Activated naive CD4-positive, alpha-beta T cell treated with anti-CD3 and anti-CD28 coated beads for 36 hours (primary cell): ENCODE measurements around the gene LIPF. TPM values are rescaled to one million over a fixed set of nuclear protein-coding genes. Genes with fewer than 3 reads are reported as not detected.

Source experiments
- CTCF ChIA-PET: fragments of 350-600 bp; sonication (Branson Sonifier 250); formaldehyde crosslinking; loops from one replicate; lab custom pipeline; 2021; ENCODE audit warnings: antibody characterized with exemption; lab: Charles Lee
- DNase-seq: peaks from one replicate; pipeline ENCODE4 v3.0.0-alpha.2; 2020
- H3K27ac Mint-ChIP-seq: one replicate; pipeline ENCODE4 v1.8.0; 2021; ENCODE audit warnings: mild to moderate bottlenecking, mixed read lengths
- H3K27me3 Mint-ChIP-seq: one replicate; pipeline ENCODE4 v1.8.0; 2021; ENCODE audit warnings: low read depth, mixed read lengths
- H3K36me3 Mint-ChIP-seq: one replicate; pipeline ENCODE4 v1.8.0; 2021; ENCODE audit warnings: low read depth, mixed read lengths
- H3K4me1 Mint-ChIP-seq: one replicate; pipeline ENCODE4 v1.8.0; 2021; ENCODE audit warnings: low read depth, mixed read lengths
- H3K4me3 Mint-ChIP-seq: one replicate; pipeline ENCODE4 v1.8.0; 2021; ENCODE audit warnings: mild to moderate bottlenecking, moderate library complexity, mixed read lengths
- H3K9me3 Mint-ChIP-seq: one replicate; pipeline ENCODE4 v1.8.0; 2021; ENCODE audit warnings: mixed read lengths
- intact Hi-C: fragments of 100-400 bp; cut with micrococcal nuclease; formaldehyde crosslinking; loops from one replicate; pipeline ENCODE4 v1.15.1; 2023
- total RNA-seq, 2 experiments: library from RNA; stranded (reverse); gene quantifications; one replicate each; pipeline ENCODE4 v1.2.3, GENCODE V29; 2021

Gene LIPF
- total RNA-seq, result not detected

DNA sequence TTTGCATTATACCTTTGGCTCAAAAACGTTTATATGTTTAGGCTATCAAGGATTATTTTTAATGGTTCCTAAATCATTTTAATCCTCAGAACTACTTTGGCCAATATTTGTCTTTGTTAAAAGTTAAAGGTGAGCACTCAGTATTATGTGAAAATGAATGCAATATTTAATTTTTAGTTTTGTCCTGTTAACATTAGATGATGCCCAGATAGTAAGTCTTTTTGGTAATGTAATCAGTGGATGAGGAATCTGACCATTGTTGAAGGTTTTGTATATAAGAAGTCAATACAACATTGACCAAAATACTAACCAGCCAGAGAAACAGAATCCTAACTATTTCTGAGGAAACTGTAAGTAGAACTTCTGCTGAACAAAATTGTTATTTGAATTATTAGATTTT is at the start of gene LIPF:
LIPF (plus strand) TSS at position 301 of the 400 bp plus-strand sequence. CDS start 2,856 bp downstream, outside the sequence.
- Mint-ChIP-seq H3K27me3 (peaks cover 16% of the 10 kb centered on the region), H3K4me1 (peaks cover 3% of the 10 kb centered on the region)
- DNase-seq, result no peak

GRCh38 chr10:88616250-88616977 is 47.8 kb upstream of the LIPF start:
- Mint-ChIP-seq H3K4me1 (no peaks in the 10 kb centered on the region), H3K9me3 (no peaks in the 10 kb centered on the region), H3K27me3 (no peaks in the 10 kb centered on the region), H3K4me3 (no peak overlapping the region), H3K36me3 (no peaks in the 10 kb centered on the region), H3K27ac (no peak overlapping the region)
- CTCF ChIA-PET, result no interaction called here
- DNase-seq, result no peak
- intact Hi-C loops, result no loop called here

More for the DNA sequence above, at the start of gene LIPF:
- no peaks in the 10 kb centered on the region for H3K9me3 Mint-ChIP-seq
- no peaks in the 10 kb centered on the region for H3K36me3 Mint-ChIP-seq
- H3K4me3 Mint-ChIP-seq, result no peak within 1 kb of the TSS
- no peak within 1 kb of the TSS for H3K27ac Mint-ChIP-seq
- intact Hi-C loops, result loop anchor here (5.0 kb wide), 1 partner anchor 72 kb away; no protein-coding TSS in a partner anchor
- CTCF ChIA-PET, result no interaction called here

GRCh38 chr10:88617772-88618300 is 46.4 kb upstream of the LIPF start:
- CTCF ChIA-PET, result interaction anchor here (1.0 kb wide), 1 partner anchor 19 kb away, joined by 5 read pairs; no protein-coding TSS in a partner anchor
- intact Hi-C loops, result no loop called here
- no peaks in the 10 kb centered on the region for H3K36me3 Mint-ChIP-seq

DNA sequence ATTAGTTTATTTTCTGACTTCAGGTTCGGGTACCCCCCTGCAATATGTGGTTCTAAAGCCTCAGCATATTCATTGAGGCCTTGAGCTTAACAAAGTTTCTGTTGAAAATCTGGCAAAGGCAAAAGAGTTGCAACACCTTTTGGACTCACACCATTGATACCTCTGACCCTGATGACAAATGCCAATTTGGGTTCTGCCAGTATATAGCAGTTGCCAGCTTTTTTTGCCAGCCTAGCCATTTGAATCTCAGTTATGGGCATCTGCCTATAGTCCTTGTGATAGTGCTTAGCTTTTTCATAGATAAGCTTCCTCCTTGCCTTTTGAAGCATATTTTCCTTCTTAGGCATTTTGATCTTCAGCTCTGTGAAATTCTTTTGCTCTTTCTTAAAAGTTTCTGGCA is 45.7 kb upstream of the LIPF start:
- no peaks in the 10 kb centered on the region for H3K4me1 Mint-ChIP-seq
- H3K36me3 Mint-ChIP-seq, result no peaks in the 10 kb centered on the region
- intact Hi-C loops, result no loop called here
- peaks cover 4% of the 10 kb centered on the region for H3K27me3 Mint-ChIP-seq
- no peak overlapping the region for H3K4me3 Mint-ChIP-seq
- DNase-seq, result no peak
- no peaks in the 10 kb centered on the region for H3K9me3 Mint-ChIP-seq
- H3K27ac Mint-ChIP-seq, result no peak overlapping the region
- CTCF ChIA-PET, result no interaction called here

More at GRCh38 chr10:88617772-88618300, 46.4 kb upstream of the LIPF start:
- no peaks in the 10 kb centered on the region for H3K4me1 Mint-ChIP-seq
- H3K9me3 Mint-ChIP-seq, result no peaks in the 10 kb centered on the region
- no peak for DNase-seq
- H3K4me3 Mint-ChIP-seq, result no peak overlapping the region
- H3K27ac Mint-ChIP-seq, result no peak overlapping the region
- peaks cover 4% of the 10 kb centered on the region for H3K27me3 Mint-ChIP-seq

- CTCF ChIA-PET, result interaction anchor here (0.9 kb wide), 1 partner anchor 38 kb away, joined by 3 read pairs; the partner anchor contains the start of gene RNLS
Observed at GRCh38 chr10:88620441-88620840, 43.8 kb upstream of the LIPF start.

DNA sequence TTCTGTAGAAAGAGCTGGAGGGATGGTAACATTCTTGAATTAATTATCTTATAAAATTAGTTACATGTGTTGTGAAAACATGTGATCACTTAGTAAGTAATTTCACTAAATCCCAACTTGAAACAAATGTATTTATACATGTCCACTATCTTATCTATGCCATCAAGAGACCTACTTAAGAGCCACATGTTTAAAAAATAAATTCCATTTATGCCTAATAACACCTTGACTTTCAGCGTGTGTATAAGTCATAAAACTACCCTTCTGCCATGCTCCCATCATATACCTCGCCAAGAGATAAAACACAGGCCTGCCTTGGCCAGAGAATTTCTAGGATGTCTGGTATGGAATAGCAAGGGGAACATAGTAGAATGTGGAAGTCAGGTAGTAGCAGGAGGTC is 40.4 kb upstream of the LIPF start:
- Mint-ChIP-seq H3K36me3 (no peaks in the 10 kb centered on the region), H3K27ac (no peak overlapping the region), H3K4me3 (no peak overlapping the region), H3K9me3 (peaks cover 7% of the 10 kb centered on the region), H3K27me3 (peaks cover 4% of the 10 kb centered on the region), H3K4me1 (no peaks in the 10 kb centered on the region)
- CTCF ChIA-PET, result no interaction called here
- intact Hi-C loops, result no loop called here
- no peak for DNase-seq

More at GRCh38 chr10:88620441-88620840, 43.8 kb upstream of the LIPF start:
- H3K36me3 Mint-ChIP-seq, result no peaks in the 10 kb centered on the region
- H3K4me3 Mint-ChIP-seq, result no peak overlapping the region
- peaks cover 4% of the 10 kb centered on the region for H3K27me3 Mint-ChIP-seq
- H3K9me3 Mint-ChIP-seq, result no peaks in the 10 kb centered on the region
- H3K27ac Mint-ChIP-seq, result no peak overlapping the region
- intact Hi-C loops, result no loop called here
- H3K4me1 Mint-ChIP-seq, result no peaks in the 10 kb centered on the region
- DNase-seq, result no peak

DNA sequence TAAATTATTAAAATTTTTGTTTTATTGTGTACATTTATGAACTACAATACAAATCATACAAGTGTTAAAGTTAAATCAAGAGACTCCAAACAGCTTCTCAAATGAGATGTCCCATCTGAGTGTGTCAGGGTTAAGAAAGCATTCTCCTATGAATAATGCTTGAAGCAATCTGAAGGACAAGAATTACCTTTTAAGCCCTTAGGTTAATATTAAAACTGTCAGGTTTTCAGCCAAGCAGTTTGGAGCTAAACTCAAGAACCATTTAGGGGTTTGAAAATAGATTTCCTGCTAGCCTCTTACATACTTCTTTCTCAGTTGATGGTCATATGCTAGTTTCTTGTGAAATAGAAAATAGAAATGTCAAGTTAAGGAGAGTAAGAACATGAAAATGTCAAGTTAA is 39.4 kb upstream of the LIPF start:
- intact Hi-C loops, result no loop called here
- CTCF ChIA-PET, result no interaction called here
- no peaks in the 10 kb centered on the region for H3K36me3 Mint-ChIP-seq
- H3K4me3 Mint-ChIP-seq, result no peak overlapping the region
- no peak for DNase-seq
- H3K9me3 Mint-ChIP-seq, result peaks cover 7% of the 10 kb centered on the region
- H3K4me1 Mint-ChIP-seq, result no peaks in the 10 kb centered on the region
- H3K27me3 Mint-ChIP-seq, result peaks cover 4% of the 10 kb centered on the region
- no peak overlapping the region for H3K27ac Mint-ChIP-seq

DNA sequence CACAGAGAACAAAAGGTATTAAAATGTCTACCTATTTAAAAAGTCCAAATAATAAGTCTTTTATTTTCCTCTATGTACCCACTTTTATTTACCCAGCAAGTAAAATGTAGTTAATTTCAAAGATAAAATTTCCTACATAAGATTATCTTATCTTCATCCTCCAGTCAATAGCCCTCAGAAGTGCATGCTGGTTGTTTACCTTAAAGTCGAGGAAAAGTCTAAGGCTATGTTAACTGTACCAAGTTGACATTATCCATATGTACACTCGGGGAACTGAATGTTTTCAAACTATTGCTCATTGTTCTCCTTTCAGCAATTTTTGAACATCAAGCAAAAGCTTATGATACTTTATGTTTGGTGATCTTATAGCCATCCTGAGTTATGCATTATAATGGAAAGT is 24.1 kb upstream of the LIPF start:
- CTCF ChIA-PET, result no interaction called here
- DNase-seq, result no peak
- H3K4me1 Mint-ChIP-seq, result no peaks in the 10 kb centered on the region
- no peak overlapping the region for H3K27ac Mint-ChIP-seq
- intact Hi-C loops, result no loop called here
- H3K36me3 Mint-ChIP-seq, result no peaks in the 10 kb centered on the region
- peaks cover 2% of the 10 kb centered on the region for H3K9me3 Mint-ChIP-seq
- no peak overlapping the region for H3K4me3 Mint-ChIP-seq
- peaks cover 16% of the 10 kb centered on the region for H3K27me3 Mint-ChIP-seq

- intact Hi-C loops, result no loop called here
- H3K4me1 Mint-ChIP-seq, result no peaks in the 10 kb centered on the region
- no peaks in the 10 kb centered on the region for H3K36me3 Mint-ChIP-seq
- peaks cover 2% of the 10 kb centered on the region for H3K9me3 Mint-ChIP-seq
- CTCF ChIA-PET, result no interaction called here
- no peak for DNase-seq
- peaks cover 10% of the 10 kb centered on the region for H3K27me3 Mint-ChIP-seq
- H3K27ac Mint-ChIP-seq, result no peak overlapping the region
- no peak overlapping the region for H3K4me3 Mint-ChIP-seq
Observed at GRCh38 chr10:88642209-88642608, 22.0 kb upstream of the LIPF start.

DNA sequence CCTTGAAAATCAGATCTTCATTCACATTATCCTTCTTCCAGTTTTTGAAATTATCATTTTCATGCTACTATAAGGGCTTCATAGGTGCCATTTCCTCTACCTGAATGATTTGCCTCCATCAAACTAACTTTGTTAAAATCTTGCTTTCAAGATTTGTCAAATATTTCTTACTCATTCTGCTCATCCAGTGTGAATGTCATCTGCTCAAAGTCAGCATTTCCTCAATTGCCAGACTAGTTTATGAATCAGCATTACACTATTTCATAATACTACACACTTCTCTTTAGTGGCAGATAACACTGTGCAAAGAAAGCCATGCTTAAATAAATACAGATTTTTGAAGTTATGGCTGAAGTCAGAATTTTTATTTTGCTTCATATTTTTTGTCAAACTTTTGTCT is 21.3 kb upstream of the LIPF start:
- H3K9me3 Mint-ChIP-seq, result peaks cover 2% of the 10 kb centered on the region
- CTCF ChIA-PET, result no interaction called here

GRCh38 chr10:88647061-88647615 is 17.1 kb upstream of the LIPF start:
- Mint-ChIP-seq H3K4me1 (peaks cover 2% of the 10 kb centered on the region), H3K27ac (no peak overlapping the region), H3K27me3 (peaks cover 12% of the 10 kb centered on the region), H3K4me3 (no peak overlapping the region), H3K36me3 (no peaks in the 10 kb centered on the region), H3K9me3 (no peaks in the 10 kb centered on the region)
- intact Hi-C loops, result no loop called here
- CTCF ChIA-PET, result no interaction called here
- DNase-seq, result no peak

More for the DNA sequence above, 21.3 kb upstream of the LIPF start:
- DNase-seq, result no peak
- no peaks in the 10 kb centered on the region for H3K4me1 Mint-ChIP-seq
- H3K27me3 Mint-ChIP-seq, result peaks cover 9% of the 10 kb centered on the region
- H3K4me3 Mint-ChIP-seq, result no peak overlapping the region
- no peaks in the 10 kb centered on the region for H3K36me3 Mint-ChIP-seq
- intact Hi-C loops, result loop anchor here (1.0 kb wide), 2 partner anchors 27 to 112 kb away; no protein-coding TSS in a partner anchor
- H3K27ac Mint-ChIP-seq, result no peak overlapping the region

GRCh38 chr10:88651101-88651551 is 13.1 kb upstream of the LIPF start:
- Mint-ChIP-seq H3K27me3 (peaks cover 14% of the 10 kb centered on the region), H3K4me1 (peaks cover 2% of the 10 kb centered on the region), H3K36me3 (no peaks in the 10 kb centered on the region), H3K27ac (no peak overlapping the region), H3K4me3 (no peak overlapping the region), H3K9me3 (no peaks in the 10 kb centered on the region)
- CTCF ChIA-PET, result no interaction called here
- DNase-seq, result no peak
- intact Hi-C loops, result no loop called here
